Measurements from ENCODE around the gene PHYHD1. TPM values are rescaled to one million over a fixed set of nuclear protein-coding genes. Genes with fewer than 3 reads are reported as not detected.
A peak's percentile ranks its signal among the peaks of the same experiment; 100 is the strongest.

The PHYHD1 gene
- polyA plus RNA-seq, 1 experiment = 9.3 TPM

GRCh38 chr9:128887914-128888350 is 32.9 kb upstream of the PHYHD1 start:
- peak overlapping the region; percentile 52 for H3K27ac ChIP-seq (ENCODE audit: low read depth, low read length)
- no peak for TF ChIP-seq CTCF (IDR thresholded peaks at IDR 0.05; ENCODE audit: low read depth, low read length)
- DNase-seq (ENCODE audit: low read depth, low spot score) = no peak
- ChIA-PET POLR2A (interaction anchor here (1.1 kb wide), 1 partner anchor 25 kb away, joined by 8 read pairs; no protein-coding TSS in a partner anchor), CTCF (interaction anchor here (0.6 to 0.9 kb wide), 2 partner anchors 40 to 70 kb away, joined by 3 to 4 read pairs; partner anchors contain the start of gene ENDOG)
- no peaks in the 10 kb centered on the region; the same call in 1 of the 2 replicates for H3K9me3 ChIP-seq (ENCODE audit: control insufficient read depth, insufficient read depth, low read length)
- no peaks in the 10 kb centered on the region for H3K27me3 ChIP-seq (ENCODE audit: control insufficient read depth, insufficient read depth, low read length)
- H3K4me3 ChIP-seq (ENCODE audit: low read depth, low read length) = no peak overlapping the region

GRCh38 chr9:128891321-128892220 is 29.2 kb upstream of the PHYHD1 start:
- ChIA-PET CTCF (interaction anchor here (0.6 to 1.0 kb wide), 3 partner anchors 29 to 137 kb away, joined by 3 read pairs; partner anchors contain the start of gene SH3GLB2), POLR2A (interaction anchor here (0.7 to 1.7 kb wide), 2 partner anchors 9 to 10 kb away, joined by 3 to 5 read pairs; partner anchors contain the start of gene KYAT1)
- no peak for TF ChIP-seq CTCF (IDR thresholded peaks at IDR 0.05; ENCODE audit: low read depth, low read length)
- no peak for DNase-seq (ENCODE audit: low read depth, low spot score)
- Histone ChIP-seq H3K27me3 (ENCODE audit: control insufficient read depth, insufficient read depth, low read length) (no peaks in the 10 kb centered on the region), H3K9me3 (ENCODE audit: control insufficient read depth, insufficient read depth, low read length) (no peaks in the 10 kb centered on the region; the same call in 1 of the 2 replicates), H3K4me3 (ENCODE audit: low read depth, low read length) (0 out of 2 replicates have a peak overlapping the region, but pooled peaks have one; percentile 1), H3K27ac (ENCODE audit: low read depth, low read length) (no peak overlapping the region)

GRCh38 chr9:128892221-128892921 is 28.4 kb upstream of the PHYHD1 start:
- CTCF ChIA-PET = no interaction called here
- TF ChIP-seq CTCF (IDR thresholded peaks at IDR 0.05; ENCODE audit: low read depth, low read length) = no peak
- 0 out of 2 replicates have a peak overlapping the region, but pooled peaks have one; percentile 1 for H3K4me3 ChIP-seq (ENCODE audit: low read depth, low read length)
- H3K27ac ChIP-seq (ENCODE audit: low read depth, low read length) = peak overlapping the region; percentile 87
- H3K9me3 ChIP-seq (ENCODE audit: control insufficient read depth, insufficient read depth, low read length) = no peaks in the 10 kb centered on the region; the same call in 1 of the 2 replicates
- no peaks in the 10 kb centered on the region for H3K27me3 ChIP-seq (ENCODE audit: control insufficient read depth, insufficient read depth, low read length)
- DNase-seq (ENCODE audit: low read depth, low spot score) = peak; percentile 36
- POLR2A ChIA-PET = interaction anchor here (0.7 to 1.7 kb wide), 2 partner anchors 9 to 11 kb away, joined by 3 to 5 read pairs; partner anchors contain the start of gene KYAT1

GRCh38 chr9:128893354-128893753 is 27.4 kb upstream of the PHYHD1 start:
- Histone ChIP-seq H3K27ac (ENCODE audit: low read depth, low read length) (peak overlapping the region; percentile 87), H3K4me3 (ENCODE audit: low read depth, low read length) (no peak overlapping the region), H3K9me3 (ENCODE audit: control insufficient read depth, insufficient read depth, low read length) (no peaks in the 10 kb centered on the region; the same call in 1 of the 2 replicates), H3K27me3 (ENCODE audit: control insufficient read depth, insufficient read depth, low read length) (no peaks in the 10 kb centered on the region)
- no peak for DNase-seq (ENCODE audit: low read depth, low spot score)
- ChIA-PET CTCF (no interaction called here), POLR2A (interaction anchor here (0.5 to 1.0 kb wide), 2 partner anchors 12 to 441 kb away, joined by 3 to 4 read pairs; partner anchors contain the start of genes KYAT1 and LRRC8A)
- no peak for TF ChIP-seq CTCF (IDR thresholded peaks at IDR 0.05; ENCODE audit: low read depth, low read length)
